ENCODE measurements around the gene MID2.

Gene MID2

GRCh38 chrX:107968623-107969022 lies 143.0 kb downstream of the MID2 start:
- DNase-seq: no peak

DNA sequence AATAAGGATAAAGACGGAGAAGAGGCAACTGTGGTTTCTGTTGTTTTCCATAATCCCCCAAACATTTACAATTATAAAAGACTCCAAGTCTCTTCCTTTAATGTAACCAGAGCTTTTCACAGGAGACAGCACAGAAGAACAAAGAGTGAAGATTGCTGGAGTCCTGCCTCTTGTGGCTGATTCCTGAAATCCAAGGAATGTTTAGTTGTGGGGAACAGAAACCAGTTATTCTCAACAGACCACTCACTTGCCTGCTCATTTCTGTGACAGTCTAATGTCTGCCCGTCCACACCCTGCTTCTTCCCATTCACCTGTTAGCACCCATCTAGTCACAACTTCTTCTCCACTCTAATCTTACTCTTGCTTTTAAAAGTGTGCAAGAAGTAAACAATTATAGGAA lies 144.4 kb downstream of the MID2 start:
- DNase-seq: no peak

- no peak for DNase-seq
Measured at GRCh38 chrX:107971636-107972035, 146.0 kb downstream of the MID2 start.
